Tongue (tissue), 2 donors: Measurements from ENCODE around the gene TMEM244. TPM values are rescaled to one million over a fixed set of nuclear protein-coding genes. Genes with fewer than 3 reads are reported as not detected.
"Not testable (repeated sequence)": the region's sequence is repeated elsewhere in the genome, so short reads cannot be mapped to it uniquely, and the experiment has no call there.

ENCODE experiments used
- DNase-seq: peaks from one replicate; pipeline ENCODE4 v3.0.0-alpha.2; 2015
- total RNA-seq: library from RNA; depleted of rRNA; stranded (reverse); fragments of >200 nt; gene quantifications from one replicate; pipeline ENCODE4 v1.2.3, GENCODE V29; 2014

Gene TMEM244
- total RNA-seq = 2.3 TPM

GRCh38 chr6:129860908-129861665 lies at the start of gene TMEM244:
TSS of gene TMEM244 (minus strand) at chr6:129861315. CDS start at chr6:129861188, 127 bp downstream.
- peak; percentile 38 for DNase-seq

- DNase-seq = no peak
Observed at GRCh38 chr6:129908858-129909257, 47.7 kb upstream of the TMEM244 start.

- no peak for DNase-seq
Observed at GRCh38 chr6:129908356-129908755, 47.2 kb upstream of the TMEM244 start.

GRCh38 chr6:129906515-129907077 lies 45.5 kb upstream of the TMEM244 start:
- no peak for DNase-seq

- DNase-seq = no peak
Observed at GRCh38 chr6:129903082-129903481, 42.0 kb upstream of the TMEM244 start.

GRCh38 chr6:129902681-129903080 lies 41.6 kb upstream of the TMEM244 start:
- no peak for DNase-seq

- no peak for DNase-seq
Observed at GRCh38 chr6:129901910-129902309, 40.8 kb upstream of the TMEM244 start.

- no peak for DNase-seq
Observed at GRCh38 chr6:129895692-129896091, 34.6 kb upstream of the TMEM244 start.

- DNase-seq = no peak
Observed at GRCh38 chr6:129894921-129895320, 33.8 kb upstream of the TMEM244 start.

- peak; percentile 26 for DNase-seq
Observed at GRCh38 chr6:129893640-129894039, 32.5 kb upstream of the TMEM244 start.

- DNase-seq = no peak
Observed at GRCh38 chr6:129890701-129891100, 29.6 kb upstream of the TMEM244 start.

GRCh38 chr6:129890164-129890563 lies 29.0 kb upstream of the TMEM244 start:
- no peak for DNase-seq

- DNase-seq = no peak
Observed at GRCh38 chr6:129889580-129889979, 28.5 kb upstream of the TMEM244 start.

GRCh38 chr6:129886401-129887155 lies 25.5 kb upstream of the TMEM244 start:
- DNase-seq = no peak

- DNase-seq = peak; percentile 45
Observed at GRCh38 chr6:129884211-129884610, 23.1 kb upstream of the TMEM244 start.

- no peak for DNase-seq
Observed at GRCh38 chr6:129882510-129883023, 21.5 kb upstream of the TMEM244 start.

GRCh38 chr6:129877894-129878293 lies 16.8 kb upstream of the TMEM244 start:
- DNase-seq = not testable (repeated sequence)

- DNase-seq = no peak
Observed at GRCh38 chr6:129875610-129876520, 14.8 kb upstream of the TMEM244 start.

- no peak for DNase-seq
Observed at GRCh38 chr6:129874837-129875236, 13.7 kb upstream of the TMEM244 start.

- no peak for DNase-seq
Observed at GRCh38 chr6:129872586-129872985, 11.5 kb upstream of the TMEM244 start.

GRCh38 chr6:129871221-129871620 lies 10.1 kb upstream of the TMEM244 start:
- DNase-seq = peak; percentile 50

GRCh38 chr6:129867403-129867802 lies 6.3 kb upstream of the TMEM244 start:
- no peak for DNase-seq
